ENCODE data around the gene PDE7B.
"Not testable (repeated sequence)": the region's sequence is repeated elsewhere in the genome, so short reads cannot be mapped to it uniquely, and the experiment has no call there.

PDE7B gene

GRCh38 chr6:136188486-136188885, 337.0 kb downstream of the PDE7B start:
- no peak for DNase-seq (ENCODE audit: low spot score)

DNA sequence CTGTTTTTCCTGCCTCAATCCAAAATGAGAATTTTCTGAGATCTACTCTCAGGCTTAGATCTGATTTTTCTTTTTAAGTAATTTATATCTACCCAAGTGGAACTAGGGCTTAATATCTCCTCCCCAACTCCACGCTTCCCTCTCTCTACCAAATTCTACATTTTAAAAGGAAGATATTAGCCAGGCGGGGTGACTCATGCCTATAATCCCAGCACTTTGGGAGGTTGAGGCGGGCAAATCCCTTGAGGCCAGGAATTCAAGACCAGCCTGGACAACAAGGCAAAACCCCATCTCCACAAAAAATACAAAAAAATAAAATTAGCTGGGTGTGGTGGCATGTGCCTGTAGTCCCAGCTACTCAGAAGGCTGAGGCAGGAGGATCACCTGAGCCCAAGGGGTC, 337.6 kb downstream of the PDE7B start:
- no peak for DNase-seq (ENCODE audit: low spot score)

DNA sequence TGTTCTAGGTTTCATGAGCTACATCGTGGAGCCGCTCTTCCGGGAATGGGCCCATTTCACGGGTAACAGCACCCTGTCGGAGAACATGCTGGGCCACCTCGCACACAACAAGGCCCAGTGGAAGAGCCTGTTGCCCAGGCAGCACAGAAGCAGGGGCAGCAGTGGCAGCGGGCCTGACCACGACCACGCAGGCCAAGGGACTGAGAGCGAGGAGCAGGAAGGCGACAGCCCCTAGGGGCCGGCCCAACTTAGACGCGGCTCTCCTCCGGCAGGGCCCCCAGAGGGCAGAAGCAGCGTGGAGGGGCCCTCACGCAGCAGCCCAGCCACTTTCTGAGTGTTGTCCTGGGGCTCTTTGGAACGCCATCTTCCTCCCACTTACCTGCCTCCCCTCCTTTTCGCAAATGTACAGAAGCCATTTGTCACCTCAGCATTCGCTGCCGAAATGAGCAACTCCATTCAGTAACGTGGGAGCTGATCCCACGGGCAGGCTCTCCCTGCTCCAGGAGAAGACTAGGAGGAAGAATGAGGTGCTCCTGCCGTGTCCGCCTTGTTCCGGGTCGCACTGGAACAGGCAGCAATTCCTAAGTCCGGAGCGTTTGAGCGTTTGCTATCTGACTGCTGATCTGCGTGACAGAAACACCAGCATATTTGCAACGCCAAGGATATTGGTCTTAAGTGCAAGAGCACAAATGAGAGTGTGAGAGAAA, 340.3 kb downstream of the PDE7B start:
- no peak for DNase-seq (ENCODE audit: low spot score)

- no peak for DNase-seq (ENCODE audit: low spot score)
These were observed 341.4 kb downstream of the PDE7B start for GRCh38 chr6:136192902-136193301.

DNA sequence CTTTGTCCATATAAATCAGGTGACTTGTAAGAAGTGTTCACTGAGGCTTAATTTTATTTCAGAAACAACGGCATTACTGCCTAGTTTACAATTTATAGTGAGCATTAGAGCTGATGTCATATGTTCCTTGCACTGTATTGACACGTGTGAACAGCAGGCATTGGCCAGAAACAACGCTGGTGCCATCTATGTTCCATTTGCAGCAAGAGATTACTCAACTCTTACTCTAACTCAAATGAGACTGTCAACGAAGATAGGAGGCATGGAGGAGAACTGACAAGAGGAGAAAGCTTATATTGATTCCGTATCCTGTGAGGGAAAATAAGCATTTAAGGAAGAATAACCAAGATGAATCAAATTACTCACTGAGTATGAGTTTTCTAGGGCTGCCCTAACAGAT, 350.2 kb downstream of the PDE7B start:
- DNase-seq (ENCODE audit: low spot score), result no peak

- DNase-seq (ENCODE audit: low spot score), result no peak
These were observed 357.3 kb downstream of the PDE7B start for GRCh38 chr6:136208783-136209182.

GRCh38 chr6:136209496-136209895, 358.0 kb downstream of the PDE7B start:
- DNase-seq (ENCODE audit: low spot score), result no peak

GRCh38 chr6:136210398-136211165, 359.1 kb downstream of the PDE7B start:
- DNase-seq (ENCODE audit: low spot score), result no peak

DNA sequence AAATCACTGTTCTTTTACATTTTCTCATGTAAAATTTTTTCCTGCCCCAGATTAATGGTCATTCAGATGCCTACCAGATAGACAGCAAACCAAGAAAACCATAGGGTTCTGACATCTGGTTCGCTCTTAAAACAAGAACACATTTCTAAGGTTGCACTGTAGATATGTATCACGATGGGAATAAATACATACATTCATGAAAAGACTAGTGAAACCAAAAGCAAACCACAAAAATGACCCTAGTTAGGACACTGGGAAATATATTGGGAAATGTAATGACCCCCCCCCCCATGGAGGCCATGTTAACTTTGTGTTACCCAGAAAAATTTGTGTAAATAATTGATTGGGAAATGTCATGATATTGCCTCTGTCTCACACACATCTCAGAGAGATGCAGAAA, 361.1 kb downstream of the PDE7B start:
- DNase-seq (ENCODE audit: low spot score), result no peak

DNA sequence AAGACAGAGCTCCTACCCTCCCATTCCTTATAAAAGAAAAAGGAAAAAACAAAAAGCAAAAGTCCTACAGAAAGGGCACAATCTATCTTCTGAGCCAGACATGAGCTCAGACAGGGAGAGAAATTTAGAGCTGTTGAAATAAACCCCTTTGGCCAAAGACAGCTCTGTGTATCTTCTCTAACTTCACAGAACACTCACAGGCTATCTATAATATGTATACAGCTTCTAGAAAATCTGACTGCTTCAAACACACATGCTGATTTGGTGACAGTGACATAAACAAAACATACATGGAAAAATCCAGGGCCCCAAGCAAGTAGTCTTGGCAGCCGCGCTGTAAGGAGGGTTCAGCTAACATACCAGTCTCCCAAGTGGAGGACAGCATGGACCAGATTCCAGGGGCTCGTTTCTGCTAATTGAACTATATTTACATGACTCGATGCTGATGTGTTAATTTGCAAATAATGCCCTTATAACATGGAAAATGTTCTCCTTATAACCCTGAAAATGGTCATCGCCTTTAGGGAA, 361.6 kb downstream of the PDE7B start:
- DNase-seq (ENCODE audit: low spot score), result no peak

- DNase-seq (ENCODE audit: low spot score), result no peak
These were observed 362.4 kb downstream of the PDE7B start for GRCh38 chr6:136213853-136214252.

GRCh38 chr6:136216503-136217401, 365.3 kb downstream of the PDE7B start:
- no peak for DNase-seq (ENCODE audit: low spot score)

DNA sequence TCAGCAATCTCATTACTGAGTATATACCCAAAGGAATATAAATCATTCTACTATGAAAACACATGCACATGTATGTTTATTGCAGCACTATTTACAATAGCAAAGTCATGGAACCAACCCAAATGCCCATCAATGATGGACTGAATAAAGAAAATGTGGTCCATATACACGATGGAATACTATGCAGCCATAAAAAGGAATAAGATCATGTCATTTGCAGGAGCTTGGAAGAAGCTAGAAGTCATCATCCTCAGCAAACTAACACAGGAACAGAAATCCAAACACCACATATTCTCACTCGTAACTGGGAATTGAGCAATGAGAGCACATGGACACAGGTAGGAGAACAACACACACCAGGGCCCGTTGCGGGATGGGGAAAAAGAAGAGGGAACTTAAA, 373.5 kb downstream of the PDE7B start:
- DNase-seq (ENCODE audit: low spot score), result not testable (repeated sequence)

DNA sequence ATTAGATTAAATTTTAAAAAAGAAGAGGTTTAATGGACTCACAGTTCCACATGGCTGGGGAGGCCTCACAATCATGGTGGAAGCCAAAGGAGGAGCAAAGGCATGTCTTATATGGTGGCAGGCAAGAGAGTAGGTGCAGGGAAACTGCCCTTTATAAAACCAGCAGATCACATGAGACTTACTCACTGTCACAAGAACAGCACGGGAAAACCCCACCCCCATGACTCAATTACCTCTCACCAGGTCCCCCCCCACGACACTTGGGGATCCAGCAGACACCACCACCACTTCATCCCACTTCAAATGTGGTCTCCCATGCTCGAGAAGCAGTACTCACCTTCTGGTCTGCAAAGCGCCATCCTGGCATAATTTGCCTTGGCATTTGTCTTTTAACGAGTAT, 374.0 kb downstream of the PDE7B start:
- DNase-seq (ENCODE audit: low spot score), result no peak

- DNase-seq (ENCODE audit: low spot score), result peak; percentile 69
These were observed 374.6 kb downstream of the PDE7B start for GRCh38 chr6:136226027-136226673.

DNA sequence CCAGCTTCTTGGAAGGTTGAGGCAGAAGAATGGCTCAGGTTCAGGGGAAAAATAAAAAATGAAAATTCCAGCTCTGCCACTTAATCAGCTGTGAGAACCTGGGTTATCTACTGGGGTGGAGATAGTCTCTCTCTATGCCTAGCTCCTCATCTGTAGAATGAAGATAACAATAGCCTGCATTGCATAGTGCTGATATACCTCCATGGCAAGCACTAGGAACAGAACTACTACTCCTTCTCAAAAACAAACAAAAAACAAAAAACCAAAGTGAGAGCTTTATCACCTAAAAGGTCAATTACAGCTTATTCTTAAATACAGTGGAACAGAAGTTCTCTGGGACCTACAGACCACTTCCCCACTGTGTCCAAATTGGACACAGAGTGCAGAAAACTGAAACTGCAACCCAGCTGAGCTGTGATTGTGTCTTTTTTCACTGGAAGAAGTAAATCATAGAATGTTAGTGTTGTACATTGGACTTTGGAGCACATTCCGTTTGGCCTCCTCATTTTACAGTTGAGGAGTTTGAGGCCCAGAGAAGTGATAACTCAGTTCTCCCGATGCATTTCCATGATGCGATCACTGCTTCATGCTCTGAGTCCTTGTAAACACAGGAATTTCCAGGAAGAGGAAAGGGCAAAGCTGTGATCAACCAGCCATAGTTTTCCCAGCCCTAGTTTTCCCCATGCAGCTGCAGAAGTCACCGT, 375.3 kb downstream of the PDE7B start:
- no peak for DNase-seq (ENCODE audit: low spot score)

- DNase-seq (ENCODE audit: low spot score), result peak; percentile 26
These were observed 377.3 kb downstream of the PDE7B start for GRCh38 chr6:136228814-136229213.

DNA sequence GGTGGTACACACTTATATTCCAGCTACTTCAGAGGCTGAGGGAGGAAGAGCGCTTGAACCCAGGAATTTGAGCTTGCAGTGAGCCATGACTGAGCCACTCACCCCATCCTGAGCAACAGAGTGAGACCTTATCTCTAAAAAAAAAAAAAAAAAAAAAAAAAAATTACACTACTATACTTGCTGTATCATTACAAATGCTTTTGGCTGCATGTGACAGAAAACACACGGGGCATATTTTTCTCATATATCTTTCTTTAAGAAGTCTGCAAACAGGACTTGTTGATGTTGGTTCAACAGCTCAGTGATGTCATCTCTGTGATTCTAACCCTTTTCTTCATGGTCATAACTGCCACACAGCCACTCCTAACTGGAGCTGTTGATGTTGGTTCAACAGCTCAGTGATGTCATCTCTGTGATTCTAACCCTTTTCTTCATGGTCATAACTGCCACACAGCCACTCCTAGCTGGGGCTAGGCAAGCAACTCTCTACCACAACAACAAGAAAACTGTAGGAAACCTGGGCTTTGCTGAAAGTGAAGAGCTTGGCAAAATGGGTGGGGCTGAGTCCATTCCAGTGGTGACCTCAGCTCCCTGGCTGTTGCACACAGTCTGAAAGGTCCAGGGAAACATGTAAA, 378.8 kb downstream of the PDE7B start:
- DNase-seq (ENCODE audit: low spot score), result no peak

- no peak for DNase-seq (ENCODE audit: low spot score)
These were observed 381.2 kb downstream of the PDE7B start for GRCh38 chr6:136232701-136233100.

- DNase-seq (ENCODE audit: low spot score), result no peak
These were observed 383.7 kb downstream of the PDE7B start for GRCh38 chr6:136235233-136235564.

Measured in germinal center (tissue), 1 donor.